HEK293 (cell line): ENCODE measurements around the gene KPNA4.
A peak's percentile ranks its signal among the peaks of the same experiment; 100 is the strongest.

ENCODE experiments used
- AEBP2 ChIP-seq: fragments of 450-650 bp; formaldehyde crosslinking; IDR thresholded peaks from 2 replicates; pipeline ENCODE4 v1.5.1; 2016; ENCODE audit warnings: missing biosample characterization, missing genetic modification characterization, borderline replicate concordance
- HOXD13 ChIP-seq: sonication (generic); formaldehyde crosslinking; IDR thresholded peaks from 2 replicates; pipeline ENCODE4 v1.8.0; 2022; ENCODE audit warnings: missing genetic modification reagents, borderline replicate concordance
- IKZF3 ChIP-seq: fragments of 450-650 bp; IDR thresholded peaks from 2 replicates; pipeline ENCODE4 v1.5.0; 2018; ENCODE audit warnings: missing biosample characterization, mild to moderate bottlenecking, missing genetic modification characterization, moderate library complexity
- KLF17 ChIP-seq: fragments of 450-650 bp; formaldehyde crosslinking; IDR thresholded peaks from 2 replicates; pipeline ENCODE4 v1.5.1; 2016; ENCODE audit warnings: missing biosample characterization, missing genetic modification characterization
- MYNN ChIP-seq: fragments of 450-650 bp; formaldehyde crosslinking; IDR thresholded peaks from 2 replicates; pipeline ENCODE4 v1.5.1; 2016; ENCODE audit warnings: missing biosample characterization, missing genetic modification characterization, borderline replicate concordance
- MZF1 ChIP-seq: fragments of 450-650 bp; formaldehyde crosslinking; IDR thresholded peaks from 2 replicates; pipeline ENCODE4 v1.5.1; 2017; ENCODE audit warnings: missing biosample characterization, missing genetic modification characterization, borderline replicate concordance
- OSR2 ChIP-seq: fragments of 450-650 bp; formaldehyde crosslinking; IDR thresholded peaks from 2 replicates; pipeline ENCODE4 v1.5.1; 2016; ENCODE audit warnings: missing biosample characterization, missing genetic modification characterization
- PBX3 ChIP-seq: sonication (generic); formaldehyde crosslinking; IDR thresholded peaks from 2 replicates; pipeline ENCODE4 v1.8.1; 2022; ENCODE audit warnings: mild to moderate bottlenecking, moderate library complexity, missing genetic modification reagents
- WT1 ChIP-seq: fragments of 450-650 bp; formaldehyde crosslinking; IDR thresholded peaks from 2 replicates; pipeline ENCODE4 v1.5.1; 2016; ENCODE audit warnings: missing biosample characterization, missing genetic modification characterization
- ZBTB1 ChIP-seq: fragments of 450-650 bp; formaldehyde crosslinking; IDR thresholded peaks from 2 replicates; pipeline ENCODE4 v1.5.1; 2016; ENCODE audit warnings: missing biosample characterization, missing genetic modification characterization
- ZBTB8A ChIP-seq: fragments of 450-650 bp; formaldehyde crosslinking; IDR thresholded peaks from 2 replicates; pipeline ENCODE4 v1.5.1; 2016; ENCODE audit warnings: missing biosample characterization, missing genetic modification characterization
- ZFP37 ChIP-seq: fragments of 450-650 bp; formaldehyde crosslinking; IDR thresholded peaks from 2 replicates; pipeline ENCODE4 v1.5.1; 2016; ENCODE audit warnings: missing biosample characterization, missing genetic modification characterization
- ZNF138 ChIP-seq: fragments of 450-650 bp; formaldehyde crosslinking; IDR thresholded peaks from 2 replicates; pipeline ENCODE4 v1.5.1; 2016; ENCODE audit warnings: missing biosample characterization, missing genetic modification characterization, borderline replicate concordance
- ZNF146 ChIP-seq: fragments of 450-650 bp; formaldehyde crosslinking; IDR thresholded peaks from 2 replicates; pipeline ENCODE4 v1.5.1; 2016; ENCODE audit warnings: missing biosample characterization, missing genetic modification characterization
- ZNF184 ChIP-seq: fragments of 450-650 bp; IDR thresholded peaks from 2 replicates; pipeline ENCODE4 v1.5.1; 2018; ENCODE audit warnings: missing biosample characterization, mild to moderate bottlenecking, missing genetic modification characterization
- ZNF19 ChIP-seq: fragments of 450-650 bp; formaldehyde crosslinking; IDR thresholded peaks from 2 replicates; pipeline ENCODE4; 2016; ENCODE audit warnings: missing biosample characterization, missing genetic modification characterization, low read depth
- ZNF23 ChIP-seq: fragments of 450-650 bp; formaldehyde crosslinking; IDR thresholded peaks from 2 replicates; pipeline ENCODE4 v1.5.1; 2016; ENCODE audit warnings: missing biosample characterization, missing genetic modification characterization, borderline replicate concordance
- ZNF248 ChIP-seq: fragments of 450-650 bp; formaldehyde crosslinking; IDR thresholded peaks from 2 replicates; pipeline ENCODE4 v1.5.1; 2017; ENCODE audit warnings: missing biosample characterization, missing genetic modification characterization
- ZNF266 ChIP-seq: fragments of 450-650 bp; formaldehyde crosslinking; IDR thresholded peaks from 2 replicates; pipeline ENCODE4 v1.5.1; 2016; ENCODE audit warnings: missing biosample characterization, missing genetic modification characterization, low read depth
- ZNF292 ChIP-seq: fragments of 450-650 bp; formaldehyde crosslinking; IDR thresholded peaks from 2 replicates; pipeline ENCODE4 v1.5.1; 2016; ENCODE audit warnings: low read depth, missing biosample characterization, missing genetic modification characterization, borderline replicate concordance
- ZNF324 ChIP-seq: fragments of 450-650 bp; formaldehyde crosslinking; IDR thresholded peaks from 2 replicates; pipeline ENCODE4 v1.5.1; 2016; ENCODE audit warnings: missing biosample characterization, missing genetic modification characterization
- ZNF335 ChIP-seq: fragments of 450-650 bp; formaldehyde crosslinking; conservative IDR thresholded peaks from 2 replicates; pipeline ENCODE4 v1.5.1; 2016; ENCODE audit warnings: missing biosample characterization, missing genetic modification characterization
- ZNF341 ChIP-seq: fragments of 450-650 bp; formaldehyde crosslinking; IDR thresholded peaks from 2 replicates; pipeline ENCODE4; 2016; ENCODE audit warnings: low read depth, missing biosample characterization, missing genetic modification characterization
- ZNF366 ChIP-seq: fragments of 450-650 bp; formaldehyde crosslinking; conservative IDR thresholded peaks from 2 replicates; pipeline ENCODE4 v1.5.1; 2016; ENCODE audit warnings: missing biosample characterization, missing genetic modification characterization
- ZNF394 ChIP-seq: fragments of 450-650 bp; formaldehyde crosslinking; IDR thresholded peaks from 2 replicates; pipeline ENCODE4 v1.5.1; 2016; ENCODE audit warnings: missing biosample characterization, missing genetic modification characterization, mild to moderate bottlenecking, moderate library complexity, borderline replicate concordance
- ZNF530 ChIP-seq: fragments of 450-650 bp; formaldehyde crosslinking; IDR thresholded peaks from 2 replicates; pipeline ENCODE4 v1.5.1; 2016; ENCODE audit warnings: low read depth, missing biosample characterization, missing genetic modification characterization
- ZNF548 ChIP-seq: fragments of 450-650 bp; formaldehyde crosslinking; IDR thresholded peaks from 2 replicates; pipeline ENCODE4 v1.5.1; 2016; ENCODE audit warnings: missing biosample characterization, missing genetic modification characterization
- ZNF571 ChIP-seq: fragments of 450-650 bp; formaldehyde crosslinking; IDR thresholded peaks from 2 replicates; pipeline ENCODE4 v1.5.0; 2017; ENCODE audit warnings: missing biosample characterization, missing genetic modification characterization
- ZNF621 ChIP-seq: fragments of 450-650 bp; formaldehyde crosslinking; IDR thresholded peaks from 2 replicates; pipeline ENCODE4 v1.5.1; 2017; ENCODE audit warnings: missing biosample characterization, missing genetic modification characterization
- ZNF639 ChIP-seq: fragments of 450-650 bp; formaldehyde crosslinking; IDR thresholded peaks from 2 replicates; pipeline ENCODE4 v1.5.1; 2016; ENCODE audit warnings: missing biosample characterization, missing genetic modification characterization
- ZNF692 ChIP-seq: fragments of 450-650 bp; formaldehyde crosslinking; IDR thresholded peaks from 2 replicates; pipeline ENCODE4 v1.5.1; 2016; ENCODE audit warnings: missing biosample characterization, missing genetic modification characterization
- ZNF76 ChIP-seq: fragments of 450-650 bp; formaldehyde crosslinking; IDR thresholded peaks from 2 replicates; pipeline ENCODE4; 2016; ENCODE audit warnings: low read depth, missing biosample characterization, missing genetic modification characterization, borderline replicate concordance
- ZNF792 ChIP-seq: fragments of 450-650 bp; formaldehyde crosslinking; IDR thresholded peaks from 2 replicates; pipeline ENCODE4 v1.5.1; 2016; ENCODE audit warnings: missing biosample characterization, missing genetic modification characterization
- ZNF837 ChIP-seq: fragments of 450-650 bp; formaldehyde crosslinking; IDR thresholded peaks from 2 replicates; pipeline ENCODE4 v1.5.1; 2016; ENCODE audit warnings: missing biosample characterization, missing genetic modification characterization
- ZSCAN16 ChIP-seq: fragments of 450-650 bp; formaldehyde crosslinking; IDR thresholded peaks from 2 replicates; pipeline ENCODE4 v1.5.1; 2016; ENCODE audit warnings: missing biosample characterization, missing genetic modification characterization

KPNA4 gene

GRCh38 chr3:160448845-160449635, 116.3 kb downstream of the KPNA4 start (continued):
- no peak for TF ChIP-seq AEBP2 (tag by site-specific recombination)
- no peak; the same call in 1 of the 2 replicates for TF ChIP-seq WT1 (tag by site-specific recombination)
- TF ChIP-seq ZFP37, result peak; percentile 96
- no peak for TF ChIP-seq ZNF23
- no peak for TF ChIP-seq ZNF248 (tag by site-specific recombination)
- no peak for TF ChIP-seq ZNF837 (tag by site-specific recombination)
- no peak for TF ChIP-seq ZSCAN16 (tag by site-specific recombination)
- no peak for TF ChIP-seq ZNF19 (tag by site-specific recombination)
- TF ChIP-seq ZNF138 (tag by site-specific recombination), result no peak
- TF ChIP-seq ZNF366 (tag by site-specific recombination), result peak; percentile 61; the same call in 1 of the 2 replicates
- TF ChIP-seq KLF17 (tag by site-specific recombination), result no peak; the same call in 1 of the 2 replicates
- TF ChIP-seq ZNF292, result no peak
- no peak for TF ChIP-seq ZNF639
- no peak for TF ChIP-seq ZNF621
- no peak for TF ChIP-seq ZNF184 (tag by site-specific recombination)
- peak; percentile 46; the same call in 1 of the 2 replicates for TF ChIP-seq ZNF692 (tag by site-specific recombination)
- TF ChIP-seq ZNF394 (tag by site-specific recombination), result no peak
- 0 out of 2 replicates have a peak, but pooled peaks have one; percentile 21 for TF ChIP-seq ZNF792 (tag by site-specific recombination)
- TF ChIP-seq ZNF571 (tag by site-specific recombination), result no peak
- no peak for TF ChIP-seq PBX3 (CRISPR knock-in tag)
- TF ChIP-seq ZNF146 (tag by site-specific recombination), result no peak
- TF ChIP-seq ZNF76, result peak; percentile 42; the same call in 1 of the 2 replicates
- TF ChIP-seq ZNF324 (tag by site-specific recombination), result no peak
- TF ChIP-seq MZF1 (tag by site-specific recombination), result peak; percentile 98
- TF ChIP-seq ZBTB1 (tag by site-specific recombination), result no peak
- no peak for TF ChIP-seq MYNN (tag by site-specific recombination)
- TF ChIP-seq ZNF530, result no peak
- no peak for TF ChIP-seq OSR2
- TF ChIP-seq IKZF3 (tag by site-specific recombination), result peak; percentile 97
- TF ChIP-seq ZNF266 (tag by site-specific recombination), result no peak
- no peak for TF ChIP-seq ZNF548 (tag by site-specific recombination)
- TF ChIP-seq HOXD13, result no peak
- TF ChIP-seq ZBTB8A (tag by site-specific recombination), result peak; percentile 97
- no peak; the same call in 1 of the 2 replicates for TF ChIP-seq ZNF341
- TF ChIP-seq ZNF335 (tag by site-specific recombination), result no peak
